ENCODE measurements around the gene PRDM11. TPM values are rescaled to one million over a fixed set of nuclear protein-coding genes. Genes with fewer than 3 reads are reported as not detected.

PRDM11 gene
- total RNA-seq, 1 experiment from 2014 or later: 8.1 TPM

- CTCF ChIA-PET: interaction anchor here (8.5 to 8.8 kb wide), 2 partner anchors 165 to 173 kb away, joined by 105 to 116 read pairs; no protein-coding TSS in a partner anchor
Measured at GRCh38 chr11:45102361-45102809, 44.1 kb upstream of the PRDM11 start.

GRCh38 chr11:45102810-45103621, 43.4 kb upstream of the PRDM11 start:
- no peak overlapping the region for H3K4me3 Mint-ChIP-seq (ENCODE audit: low read depth, unreplicated experiment)
- TF ChIP-seq CTCF (IDR thresholded peaks at IDR 0.05; ENCODE audit: unreplicated experiment): peak; percentile 93
- no peaks in the 10 kb centered on the region for H3K36me3 Mint-ChIP-seq (ENCODE audit: insufficient read depth, unreplicated experiment)
- CTCF ChIA-PET: interaction anchor here (8.5 to 8.8 kb wide), 2 partner anchors 166 to 174 kb away, joined by 105 to 116 read pairs; no protein-coding TSS in a partner anchor
- intact Hi-C loops (cut with micrococcal nuclease; ENCODE audit: unreplicated experiment): loop anchor here (1.0 kb wide), 1 partner anchor 167 kb away; no protein-coding TSS in a partner anchor
- peak; percentile 62 for DNase-seq
- H3K9me3 Mint-ChIP-seq (ENCODE audit: low read depth, unreplicated experiment): no peaks in the 10 kb centered on the region
- peaks cover 80% of the 10 kb centered on the region for H3K27me3 Mint-ChIP-seq (ENCODE audit: unreplicated experiment)
- peaks cover 7% of the 10 kb centered on the region for H3K4me1 Mint-ChIP-seq (ENCODE audit: low read depth, unreplicated experiment)
- no TSS peak for BruUV-seq (replicated peaks)
- H3K27ac Mint-ChIP-seq (ENCODE audit: unreplicated experiment): no peak overlapping the region

More at GRCh38 chr11:45102361-45102809, 44.1 kb upstream of the PRDM11 start:
- Mint-ChIP-seq H3K27ac (ENCODE audit: unreplicated experiment) (no peak overlapping the region), H3K27me3 (ENCODE audit: unreplicated experiment) (peaks cover 86% of the 10 kb centered on the region), H3K36me3 (ENCODE audit: insufficient read depth, unreplicated experiment) (no peaks in the 10 kb centered on the region), H3K4me1 (ENCODE audit: low read depth, unreplicated experiment) (peaks cover 7% of the 10 kb centered on the region), H3K4me3 (ENCODE audit: low read depth, unreplicated experiment) (no peak overlapping the region), H3K9me3 (ENCODE audit: low read depth, unreplicated experiment) (no peaks in the 10 kb centered on the region)
- DNase-seq: no peak
- no peak for TF ChIP-seq CTCF (IDR thresholded peaks at IDR 0.05; ENCODE audit: unreplicated experiment)
- intact Hi-C loops (cut with micrococcal nuclease; ENCODE audit: unreplicated experiment): no loop called here
- no TSS peak for BruUV-seq (replicated peaks)

GRCh38 chr11:45104006-45104789, 42.2 kb upstream of the PRDM11 start:
- CTCF ChIA-PET: interaction anchor here (1.6 to 8.8 kb wide), 3 partner anchors 124 to 175 kb away, joined by 3 to 116 read pairs (median 105); no protein-coding TSS in a partner anchor
- H3K36me3 Mint-ChIP-seq (ENCODE audit: insufficient read depth, unreplicated experiment): no peaks in the 10 kb centered on the region
- no peaks in the 10 kb centered on the region for H3K9me3 Mint-ChIP-seq (ENCODE audit: low read depth, unreplicated experiment)
- no peak for TF ChIP-seq CTCF (IDR thresholded peaks at IDR 0.05; ENCODE audit: unreplicated experiment)
- no TSS peak for BruUV-seq (replicated peaks)
- H3K27me3 Mint-ChIP-seq (ENCODE audit: unreplicated experiment): peaks cover 68% of the 10 kb centered on the region
- no peak for DNase-seq
- H3K27ac Mint-ChIP-seq (ENCODE audit: unreplicated experiment): no peak overlapping the region
- no peak overlapping the region for H3K4me3 Mint-ChIP-seq (ENCODE audit: low read depth, unreplicated experiment)
- H3K4me1 Mint-ChIP-seq (ENCODE audit: low read depth, unreplicated experiment): peaks cover 7% of the 10 kb centered on the region
- intact Hi-C loops (cut with micrococcal nuclease; ENCODE audit: unreplicated experiment): no loop called here

GRCh38 chr11:45104790-45105084, 41.7 kb upstream of the PRDM11 start:
- TF ChIP-seq CTCF (IDR thresholded peaks at IDR 0.05; ENCODE audit: unreplicated experiment): no peak
- Mint-ChIP-seq H3K4me1 (ENCODE audit: low read depth, unreplicated experiment) (peaks cover 7% of the 10 kb centered on the region), H3K4me3 (ENCODE audit: low read depth, unreplicated experiment) (no peak overlapping the region), H3K27me3 (ENCODE audit: unreplicated experiment) (peaks cover 63% of the 10 kb centered on the region), H3K27ac (ENCODE audit: unreplicated experiment) (no peak overlapping the region), H3K9me3 (ENCODE audit: low read depth, unreplicated experiment) (no peaks in the 10 kb centered on the region), H3K36me3 (ENCODE audit: insufficient read depth, unreplicated experiment) (no peaks in the 10 kb centered on the region)
- no peak for DNase-seq
- intact Hi-C loops (cut with micrococcal nuclease; ENCODE audit: unreplicated experiment): loop anchor here (1.0 kb wide), 1 partner anchor 177 kb away; no protein-coding TSS in a partner anchor
- CTCF ChIA-PET: interaction anchor here (1.0 to 8.8 kb wide), 4 partner anchors 125 to 193 kb away, joined by 3 to 116 read pairs (median 54); no protein-coding TSS in a partner anchor
- BruUV-seq (replicated peaks): no TSS peak
